Stimulated activated CD8-positive, alpha-beta memory T cell treated with anti-CD3 and anti-CD28 coated beads, Interleukin-12 subunit alpha, Interleukin-12 subunit beta, amount 100 ng/mL, for 4 hours (primary cell): ENCODE results near the gene BUB1B.

Experiments
- DNase-seq: peaks from one replicate; pipeline ENCODE4 v3.0.0-alpha.2; 2020; ENCODE audit warnings: low read depth

Gene BUB1B

DNA sequence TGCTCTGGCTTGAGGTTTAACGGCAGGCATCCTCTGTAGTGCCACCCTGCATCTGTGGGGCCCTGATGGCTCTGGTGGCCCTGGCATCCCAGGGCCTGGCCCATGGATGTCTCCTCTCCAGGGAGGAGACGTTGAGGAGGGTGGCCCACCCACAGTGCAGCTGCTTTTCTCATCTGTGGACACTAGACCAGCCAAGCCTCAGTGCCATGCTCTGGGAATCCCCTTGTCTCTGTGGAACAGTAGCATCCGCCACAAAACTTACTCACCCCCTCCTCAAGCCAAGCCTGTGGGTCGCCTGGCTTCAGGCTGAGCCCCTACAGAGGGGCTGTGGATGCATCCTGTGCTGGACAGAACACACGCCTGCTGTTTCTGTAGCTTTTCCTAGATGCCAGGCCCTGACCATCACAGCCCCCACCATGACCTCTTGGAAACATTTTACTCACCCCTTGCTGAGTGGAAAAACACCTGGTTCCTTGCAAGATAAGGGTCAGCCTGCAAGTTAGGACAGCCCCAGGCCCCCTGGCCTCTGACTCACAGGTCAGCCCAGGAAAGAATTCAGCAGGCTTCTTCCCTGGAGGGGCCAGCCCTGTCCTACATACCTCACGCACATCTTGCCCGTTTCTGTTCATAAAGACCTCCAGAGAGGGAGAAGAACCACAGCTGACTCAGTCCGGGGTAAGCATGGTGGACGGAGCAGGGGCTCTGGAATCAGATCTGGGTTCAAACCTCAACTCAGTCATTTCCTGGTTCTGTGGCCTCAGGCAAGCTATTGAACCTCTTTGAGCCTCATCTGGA, 97.0 kb downstream of the BUB1B start:
- DNase-seq: no peak

DNA sequence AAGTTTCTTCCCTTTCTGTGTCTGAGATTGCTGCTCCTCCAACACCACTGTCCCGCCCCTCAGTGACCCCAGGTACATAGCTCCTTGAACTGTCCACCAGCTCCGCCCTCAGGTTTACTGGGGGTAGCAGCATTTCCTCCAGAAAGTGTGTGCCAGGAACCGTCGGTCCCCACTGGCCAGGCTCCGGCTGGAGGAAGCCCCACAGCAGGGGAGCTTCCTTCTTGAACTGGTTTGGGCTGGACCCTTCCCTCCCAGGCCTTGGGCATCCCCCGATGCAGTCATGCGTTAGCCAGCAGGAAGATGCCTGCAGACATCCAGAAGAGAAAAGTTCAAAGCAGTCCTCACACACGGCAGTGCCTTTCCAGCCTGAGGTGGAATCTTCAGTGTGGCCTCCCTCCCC, 97.7 kb downstream of the BUB1B start:
- no peak for DNase-seq

DNA sequence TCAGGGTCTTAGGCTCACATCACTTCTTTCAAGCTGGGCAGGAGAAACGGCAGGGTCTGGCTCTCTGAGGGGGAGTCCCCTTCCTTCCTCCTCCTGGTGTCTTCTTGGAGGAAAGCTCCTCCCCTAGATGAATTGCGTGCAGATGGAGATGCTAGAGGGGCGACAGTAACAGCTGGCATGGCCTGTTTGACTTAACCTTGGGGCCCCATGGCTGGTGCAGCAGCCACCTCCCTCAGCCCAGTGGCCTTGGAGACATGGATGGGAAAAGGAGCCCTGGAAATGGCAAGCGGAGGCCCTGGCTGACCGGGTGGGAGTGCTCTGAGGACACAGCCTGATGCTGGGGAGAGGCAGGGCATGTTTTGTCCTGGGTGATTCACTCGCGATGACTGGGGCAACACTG, 98.2 kb downstream of the BUB1B start:
- DNase-seq: no peak

DNA sequence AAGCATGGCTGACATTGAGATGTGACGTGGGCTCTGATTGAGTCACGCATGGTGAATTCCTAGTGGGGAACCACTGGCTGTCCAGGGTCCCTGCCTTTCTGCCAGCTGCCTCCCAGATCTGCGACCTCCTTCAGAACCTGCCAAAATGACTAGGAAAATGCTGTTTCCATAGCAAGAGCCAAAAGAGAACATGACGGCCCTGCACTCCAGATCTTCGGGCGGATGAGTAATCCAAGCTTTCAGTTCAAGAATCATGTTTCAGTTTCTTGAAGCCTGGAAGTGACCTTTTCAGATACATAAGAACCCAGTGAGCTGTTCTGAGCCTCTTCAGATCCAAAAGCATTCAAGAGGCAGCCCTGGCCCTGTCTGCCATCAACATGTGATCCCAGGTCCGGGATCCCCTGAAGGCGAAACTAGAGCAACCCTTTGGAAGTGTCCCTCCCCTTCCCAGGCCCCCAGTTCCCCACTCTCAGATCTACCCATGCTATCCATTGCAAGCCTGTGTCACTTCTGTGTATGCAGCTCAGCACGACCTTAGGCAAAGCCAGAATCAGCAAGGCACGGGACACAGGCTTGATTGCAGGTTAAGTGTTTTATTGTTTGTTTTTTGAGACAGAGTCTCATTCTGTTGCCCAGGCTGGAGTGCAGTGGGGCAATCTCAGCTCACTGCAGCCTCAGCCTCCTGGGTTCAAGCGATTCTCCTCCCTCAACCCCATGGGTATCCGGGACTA, 102.3 kb downstream of the BUB1B start:
- DNase-seq: no peak

DNA sequence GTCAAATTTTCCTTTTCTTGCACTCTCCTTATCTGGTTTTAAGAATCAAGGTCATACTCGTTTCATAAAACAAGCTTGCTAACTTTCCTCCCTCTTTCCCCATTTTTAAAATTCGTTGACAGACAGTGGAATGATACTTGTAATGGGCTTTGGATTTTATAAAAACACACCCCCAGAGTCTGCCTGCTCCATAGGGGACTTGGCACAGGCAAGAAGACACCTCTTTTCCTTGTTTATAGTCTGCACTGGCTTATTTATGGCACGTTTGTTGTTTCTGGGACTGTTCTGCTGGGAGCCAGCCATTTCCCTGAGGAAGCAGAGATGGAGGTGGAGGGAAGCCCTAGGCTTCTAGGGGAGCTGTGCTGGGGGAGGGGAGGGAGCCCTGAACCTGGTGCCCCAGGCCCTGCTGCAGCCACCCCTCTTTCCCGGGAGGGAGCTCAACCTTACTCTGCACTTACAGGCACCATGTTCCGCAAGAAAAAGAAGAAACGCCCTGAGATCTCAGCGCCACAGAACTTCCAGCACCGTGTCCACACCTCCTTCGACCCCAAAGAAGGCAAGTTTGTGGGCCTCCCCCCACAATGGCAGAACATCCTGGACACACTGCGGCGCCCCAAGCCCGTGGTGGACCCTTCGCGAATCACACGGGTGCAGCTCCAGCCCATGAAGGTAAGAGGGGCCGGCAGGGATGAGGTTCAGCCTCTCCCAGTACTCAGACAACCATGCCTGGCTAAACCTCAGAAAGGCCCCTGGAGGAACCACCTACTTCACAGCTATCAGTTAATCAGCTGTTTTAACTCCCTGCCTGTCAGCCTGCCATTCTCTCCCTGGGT, 103.7 kb downstream of the BUB1B start:
- no peak for DNase-seq

DNA sequence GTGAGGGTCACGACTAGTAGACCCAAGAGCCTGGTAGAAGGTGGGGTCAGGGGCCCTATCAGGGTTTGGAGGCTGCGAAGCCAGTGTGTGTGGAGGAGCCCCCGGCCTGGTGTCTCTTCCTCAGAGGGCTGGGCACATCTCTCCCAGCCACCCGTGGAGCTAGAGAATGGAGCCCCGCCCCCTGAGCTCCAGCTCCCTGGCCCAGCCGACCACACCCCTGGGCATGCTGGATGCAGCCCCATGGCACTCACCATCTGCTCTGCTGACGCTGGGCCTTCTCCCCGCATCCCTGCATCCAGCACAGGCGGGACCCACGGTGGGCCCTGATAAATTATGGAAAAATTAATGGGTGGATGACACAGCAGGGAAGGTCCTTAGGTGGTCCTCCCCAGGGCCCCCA, 104.5 kb downstream of the BUB1B start:
- DNase-seq: no peak

DNA sequence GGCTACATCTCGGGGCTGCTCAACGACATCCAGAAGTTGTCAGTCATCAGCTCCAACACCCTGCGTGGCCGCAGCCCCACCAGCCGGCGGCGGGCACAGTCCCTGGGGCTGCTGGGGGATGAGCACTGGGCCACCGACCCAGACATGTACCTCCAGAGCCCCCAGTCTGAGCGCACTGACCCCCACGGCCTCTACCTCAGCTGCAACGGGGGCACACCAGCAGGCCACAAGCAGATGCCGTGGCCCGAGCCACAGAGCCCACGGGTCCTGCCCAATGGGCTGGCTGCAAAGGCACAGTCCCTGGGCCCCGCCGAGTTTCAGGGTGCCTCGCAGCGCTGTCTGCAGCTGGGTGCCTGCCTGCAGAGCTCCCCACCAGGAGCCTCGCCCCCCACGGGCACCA, 105.0 kb downstream of the BUB1B start:
- no peak for DNase-seq

DNA sequence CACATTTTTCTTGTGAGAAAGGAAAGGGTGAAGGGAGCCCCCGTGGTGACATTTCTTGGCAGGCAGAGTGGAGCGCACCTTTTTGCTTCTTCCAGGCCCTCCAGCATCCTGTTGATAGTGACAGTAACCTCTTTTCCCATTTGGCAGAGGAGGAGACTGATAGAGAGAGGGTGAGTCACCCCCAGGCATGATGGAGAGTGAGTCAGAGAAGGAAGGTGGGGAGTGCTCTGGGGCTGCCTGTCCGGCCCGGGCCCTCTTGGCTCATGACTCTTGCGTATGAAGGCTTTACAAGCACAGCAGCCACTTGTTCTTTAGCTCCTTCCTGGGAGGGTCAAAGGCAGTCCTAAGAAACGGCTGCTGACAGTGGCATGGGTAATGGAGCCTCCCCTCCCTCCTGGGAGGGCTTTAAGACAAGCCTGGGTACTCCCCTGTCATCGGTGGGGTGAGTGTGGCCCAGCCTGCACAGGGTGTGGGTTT, 106.0 kb downstream of the BUB1B start:
- DNase-seq: no peak

DNA sequence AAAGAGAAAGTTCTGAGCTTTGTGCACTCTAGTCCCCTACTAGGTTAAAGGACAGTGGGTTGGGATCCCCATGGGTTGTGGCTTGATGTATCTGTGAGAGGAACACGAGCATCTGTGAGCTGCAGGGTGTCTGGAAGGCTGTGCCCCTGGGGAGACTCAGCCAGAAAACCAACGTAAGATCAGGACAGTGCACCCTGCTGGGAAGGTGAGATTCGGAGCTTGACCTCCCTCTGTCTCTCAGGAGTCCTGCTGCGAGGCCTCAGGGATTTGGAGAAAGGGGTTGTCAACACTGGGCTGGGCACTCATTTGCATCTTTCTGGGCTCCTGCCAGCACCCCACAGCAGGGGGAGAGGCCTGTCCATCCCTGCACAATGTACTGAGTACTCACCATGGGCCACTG, 106.8 kb downstream of the BUB1B start:
- DNase-seq: no peak

DNA sequence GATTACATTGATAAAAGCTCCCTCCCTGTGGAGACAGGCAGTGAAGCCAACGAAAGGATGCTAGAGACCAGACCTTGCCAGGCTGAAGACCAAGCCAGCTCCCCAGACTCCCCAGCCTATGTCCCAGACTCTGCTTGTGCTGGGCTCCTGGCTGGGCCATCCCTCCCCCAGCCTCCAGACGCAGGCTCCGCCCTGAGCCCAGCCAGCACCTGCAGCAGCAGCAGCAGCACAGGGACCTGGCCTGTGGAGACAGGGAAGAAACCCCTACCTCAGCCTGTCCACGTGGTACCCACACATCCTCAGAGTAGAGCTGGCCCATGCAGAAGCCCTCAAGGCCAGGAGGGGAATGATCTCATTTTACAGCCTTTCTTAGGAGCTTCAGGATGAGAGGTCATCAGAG, 108.7 kb downstream of the BUB1B start:
- DNase-seq: no peak

DNA sequence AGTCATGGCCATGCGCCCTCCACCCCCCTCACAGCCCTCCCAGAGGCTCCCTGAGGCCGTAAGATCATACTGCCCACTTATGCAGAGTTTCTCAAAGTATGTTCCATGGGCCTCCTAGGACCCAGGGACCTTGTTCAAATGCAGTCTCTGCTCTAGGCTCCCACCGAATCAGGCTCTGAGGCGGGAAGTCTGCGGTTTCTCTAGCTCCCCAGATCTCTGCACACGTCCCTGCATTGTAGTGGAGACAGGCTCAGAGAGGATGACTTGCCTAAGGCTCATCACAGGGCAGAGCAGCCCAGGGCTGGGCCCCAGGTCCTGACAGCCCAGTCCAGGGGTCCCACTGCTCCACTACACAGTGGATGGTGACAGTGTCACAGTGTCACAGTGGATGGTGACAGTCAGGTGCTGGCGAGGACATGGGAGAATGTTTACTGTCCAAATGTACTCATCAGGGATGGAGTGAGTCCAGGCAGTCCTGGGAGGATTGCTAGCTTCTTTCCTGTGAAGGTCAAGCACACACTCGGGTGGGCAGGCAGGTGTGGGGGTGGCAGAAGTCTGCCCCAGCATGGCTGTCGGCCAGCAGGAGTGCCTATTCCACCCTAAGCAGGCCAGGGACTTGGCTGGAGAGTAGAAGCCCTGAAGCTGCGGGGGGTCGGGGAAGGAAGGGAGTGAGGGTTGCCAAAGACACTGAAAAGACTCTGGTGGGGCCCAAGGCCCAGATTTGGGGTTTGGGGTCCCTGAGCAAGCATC, 109.6 kb downstream of the BUB1B start:
- DNase-seq: no peak
